K562 (cell line): Measurements from ENCODE around the gene LVRN.

Experiments
- CBX1 ChIP-seq: sonication (generic); IDR thresholded peaks from 2 replicates; pipeline ENCODE4 v1.6.1; 2016; ENCODE audit warnings: antibody characterized with exemption, low read depth, mild to moderate bottlenecking
- CHD2 ChIP-seq: IDR thresholded peaks from 2 replicates; pipeline ENCODE4 v1.6.1; 2011; ENCODE audit warnings: low read depth, low read length
- GATA2 ChIP-seq: sonication (generic); formaldehyde crosslinking; IDR thresholded peaks from 2 replicates; pipeline ENCODE4 v1.4.0; 2020; ENCODE audit warnings: mild to moderate bottlenecking, missing genetic modification reagents
- ILK ChIP-seq: fragments of 450-650 bp; IDR thresholded peaks from 2 replicates; pipeline ENCODE4 v1.6.1; 2016; ENCODE audit warnings: missing genetic modification characterization, low read depth, mild to moderate bottlenecking, missing compliant biosample characterization, moderate library complexity, borderline replicate concordance
- POLR2A ChIP-seq: fragments of 450-650 bp; conservative IDR thresholded peaks from 2 replicates; pipeline ENCODE4 v1.6.1; 2016
- PPARD ChIP-seq: fragments of 250-450 bp; sonication (Bioruptor Pico); IDR thresholded peaks from 2 replicates; pipeline ENCODE4 v1.8.0; 2022; ENCODE audit warnings: inconsistent platforms, mild to moderate bottlenecking, moderate library complexity
- PTBP1 ChIP-seq: fragments of 200-400 bp; formaldehyde crosslinking; IDR thresholded peaks from 2 replicates; pipeline ENCODE4 v1.6.1; 2017; ENCODE audit warnings: low read depth, low read length
- TRIM24 ChIP-seq, 2 experiments: fragments of 450-650 bp; IDR thresholded peaks; 2 replicates each; pipeline ENCODE4 v1.6.1; 2016
- WHSC1 ChIP-seq: IDR thresholded peaks from one replicate; pipeline ENCODE4 v1.6.1; 2012; ENCODE audit warnings: low read length, control low read depth, inconsistent platforms
- ZNF830 ChIP-seq: fragments of 250-450 bp; sonication (Bioruptor Pico); IDR thresholded peaks from 2 replicates; pipeline ENCODE4 v1.5.0; 2021; ENCODE audit warnings: mild to moderate bottlenecking
- TF ChIP-seq, protein P1 (sequence below): fragments of 250-450 bp; sonication (Bioruptor Pico); IDR thresholded peaks from 2 replicates; pipeline ENCODE4 v1.5.0; 2021; ENCODE audit warnings: mild to moderate bottlenecking, borderline replicate concordance
- TF ChIP-seq, protein P2 (sequence below): sonication (generic); formaldehyde crosslinking; IDR thresholded peaks from 2 replicates; pipeline ENCODE4 v1.4.0; 2020; ENCODE audit warnings: mild to moderate bottlenecking, missing genetic modification reagents
- TF ChIP-seq, protein P3 (sequence below), 3 experiments: IDR thresholded peaks in 2 of 3; conservative IDR thresholded peaks in 1 of 3; 2 replicates each; pipeline ENCODE4 v1.5.1; 2011 to 2012; ENCODE audit warnings: low read length in 3 of 3, mild to moderate bottlenecking in 3 of 3, control low read depth in 2 of 3, improper control_type of control experiment in 1 of 3, inconsistent platforms in 1 of 3, low read depth in 1 of 3, mixed read lengths in 1 of 3, moderate library complexity in 1 of 3; ENCODE audit not compliant: insufficient read depth in 2 of 3
- TF ChIP-seq, protein P4 (sequence below): fragments of 450-650 bp; IDR thresholded peaks from 2 replicates; pipeline ENCODE4 v1.6.1; 2016; ENCODE audit warnings: low read depth

DNA sequence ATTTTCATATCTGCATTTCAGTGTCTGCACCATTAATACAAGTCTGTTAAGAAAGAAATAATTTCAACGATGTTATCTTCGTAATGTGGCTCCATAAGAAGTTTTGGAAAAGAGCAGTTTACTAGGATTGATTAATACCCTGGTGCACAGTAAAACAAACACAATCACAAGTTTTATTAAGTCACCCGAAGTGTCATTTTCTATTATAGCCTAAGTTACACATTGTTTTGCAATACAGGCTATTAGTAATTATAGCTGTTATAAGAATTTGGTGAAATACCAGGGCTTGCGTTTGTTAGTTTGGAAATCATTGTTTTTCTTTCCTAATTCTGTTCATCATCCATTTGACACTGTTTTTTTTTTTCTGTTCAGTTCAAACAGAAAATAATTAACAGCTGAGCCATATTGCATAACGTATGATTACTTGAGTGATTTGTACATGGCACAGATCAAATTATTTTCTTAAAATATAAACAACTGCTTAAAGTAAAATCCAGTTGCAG lies 30.6 kb downstream of the LVRN start:
- TF ChIP-seq, protein P1, sequence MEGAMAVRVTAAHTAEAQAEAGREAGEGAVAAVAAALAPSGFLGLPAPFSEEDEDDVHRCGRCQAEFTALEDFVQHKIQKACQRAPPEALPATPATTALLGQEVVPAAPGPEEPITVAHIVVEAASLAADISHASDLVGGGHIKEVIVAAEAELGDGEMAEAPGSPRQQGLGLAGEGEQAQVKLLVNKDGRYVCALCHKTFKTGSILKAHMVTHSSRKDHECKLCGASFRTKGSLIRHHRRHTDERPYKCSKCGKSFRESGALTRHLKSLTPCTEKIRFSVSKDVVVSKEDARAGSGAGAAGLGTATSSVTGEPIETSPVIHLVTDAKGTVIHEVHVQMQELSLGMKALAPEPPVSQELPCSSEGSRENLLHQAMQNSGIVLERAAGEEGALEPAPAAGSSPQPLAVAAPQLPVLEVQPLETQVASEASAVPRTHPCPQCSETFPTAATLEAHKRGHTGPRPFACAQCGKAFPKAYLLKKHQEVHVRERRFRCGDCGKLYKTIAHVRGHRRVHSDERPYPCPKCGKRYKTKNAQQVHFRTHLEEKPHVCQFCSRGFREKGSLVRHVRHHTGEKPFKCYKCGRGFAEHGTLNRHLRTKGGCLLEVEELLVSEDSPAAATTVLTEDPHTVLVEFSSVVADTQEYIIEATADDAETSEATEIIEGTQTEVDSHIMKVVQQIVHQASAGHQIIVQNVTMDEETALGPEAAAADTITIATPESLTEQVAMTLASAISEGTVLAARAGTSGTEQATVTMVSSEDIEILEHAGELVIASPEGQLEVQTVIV (CRISPR knock-in tag), result no peak
- TF ChIP-seq, protein P2, sequence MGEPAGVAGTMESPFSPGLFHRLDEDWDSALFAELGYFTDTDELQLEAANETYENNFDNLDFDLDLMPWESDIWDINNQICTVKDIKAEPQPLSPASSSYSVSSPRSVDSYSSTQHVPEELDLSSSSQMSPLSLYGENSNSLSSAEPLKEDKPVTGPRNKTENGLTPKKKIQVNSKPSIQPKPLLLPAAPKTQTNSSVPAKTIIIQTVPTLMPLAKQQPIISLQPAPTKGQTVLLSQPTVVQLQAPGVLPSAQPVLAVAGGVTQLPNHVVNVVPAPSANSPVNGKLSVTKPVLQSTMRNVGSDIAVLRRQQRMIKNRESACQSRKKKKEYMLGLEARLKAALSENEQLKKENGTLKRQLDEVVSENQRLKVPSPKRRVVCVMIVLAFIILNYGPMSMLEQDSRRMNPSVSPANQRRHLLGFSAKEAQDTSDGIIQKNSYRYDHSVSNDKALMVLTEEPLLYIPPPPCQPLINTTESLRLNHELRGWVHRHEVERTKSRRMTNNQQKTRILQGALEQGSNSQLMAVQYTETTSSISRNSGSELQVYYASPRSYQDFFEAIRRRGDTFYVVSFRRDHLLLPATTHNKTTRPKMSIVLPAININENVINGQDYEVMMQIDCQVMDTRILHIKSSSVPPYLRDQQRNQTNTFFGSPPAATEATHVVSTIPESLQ (CRISPR knock-in tag), result no peak
- TF ChIP-seq WHSC1 (no peak), PTBP1 (no peak), GATA2 (CRISPR knock-in tag) (no peak), POLR2A (no peak), PPARD (CRISPR knock-in tag) (no peak), CBX1 (no peak), CHD2 (no peak), ILK (no peak), ZNF830 (CRISPR knock-in tag) (no peak), TRIM24 (IDR thresholded peaks at IDR 0.05) (no peak)
- TF ChIP-seq, protein P3, sequence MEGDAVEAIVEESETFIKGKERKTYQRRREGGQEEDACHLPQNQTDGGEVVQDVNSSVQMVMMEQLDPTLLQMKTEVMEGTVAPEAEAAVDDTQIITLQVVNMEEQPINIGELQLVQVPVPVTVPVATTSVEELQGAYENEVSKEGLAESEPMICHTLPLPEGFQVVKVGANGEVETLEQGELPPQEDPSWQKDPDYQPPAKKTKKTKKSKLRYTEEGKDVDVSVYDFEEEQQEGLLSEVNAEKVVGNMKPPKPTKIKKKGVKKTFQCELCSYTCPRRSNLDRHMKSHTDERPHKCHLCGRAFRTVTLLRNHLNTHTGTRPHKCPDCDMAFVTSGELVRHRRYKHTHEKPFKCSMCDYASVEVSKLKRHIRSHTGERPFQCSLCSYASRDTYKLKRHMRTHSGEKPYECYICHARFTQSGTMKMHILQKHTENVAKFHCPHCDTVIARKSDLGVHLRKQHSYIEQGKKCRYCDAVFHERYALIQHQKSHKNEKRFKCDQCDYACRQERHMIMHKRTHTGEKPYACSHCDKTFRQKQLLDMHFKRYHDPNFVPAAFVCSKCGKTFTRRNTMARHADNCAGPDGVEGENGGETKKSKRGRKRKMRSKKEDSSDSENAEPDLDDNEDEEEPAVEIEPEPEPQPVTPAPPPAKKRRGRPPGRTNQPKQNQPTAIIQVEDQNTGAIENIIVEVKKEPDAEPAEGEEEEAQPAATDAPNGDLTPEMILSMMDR (IDR thresholded peaks at IDR 0.05 in 2 of 3, conservative IDR thresholded peaks at IDR 0.05 in 1 of 3; ENCODE audit: insufficient read depth in 2 of 3, low read depth in 1 of 3, low read length in 3 of 3), result no peak
- TF ChIP-seq, protein P4, sequence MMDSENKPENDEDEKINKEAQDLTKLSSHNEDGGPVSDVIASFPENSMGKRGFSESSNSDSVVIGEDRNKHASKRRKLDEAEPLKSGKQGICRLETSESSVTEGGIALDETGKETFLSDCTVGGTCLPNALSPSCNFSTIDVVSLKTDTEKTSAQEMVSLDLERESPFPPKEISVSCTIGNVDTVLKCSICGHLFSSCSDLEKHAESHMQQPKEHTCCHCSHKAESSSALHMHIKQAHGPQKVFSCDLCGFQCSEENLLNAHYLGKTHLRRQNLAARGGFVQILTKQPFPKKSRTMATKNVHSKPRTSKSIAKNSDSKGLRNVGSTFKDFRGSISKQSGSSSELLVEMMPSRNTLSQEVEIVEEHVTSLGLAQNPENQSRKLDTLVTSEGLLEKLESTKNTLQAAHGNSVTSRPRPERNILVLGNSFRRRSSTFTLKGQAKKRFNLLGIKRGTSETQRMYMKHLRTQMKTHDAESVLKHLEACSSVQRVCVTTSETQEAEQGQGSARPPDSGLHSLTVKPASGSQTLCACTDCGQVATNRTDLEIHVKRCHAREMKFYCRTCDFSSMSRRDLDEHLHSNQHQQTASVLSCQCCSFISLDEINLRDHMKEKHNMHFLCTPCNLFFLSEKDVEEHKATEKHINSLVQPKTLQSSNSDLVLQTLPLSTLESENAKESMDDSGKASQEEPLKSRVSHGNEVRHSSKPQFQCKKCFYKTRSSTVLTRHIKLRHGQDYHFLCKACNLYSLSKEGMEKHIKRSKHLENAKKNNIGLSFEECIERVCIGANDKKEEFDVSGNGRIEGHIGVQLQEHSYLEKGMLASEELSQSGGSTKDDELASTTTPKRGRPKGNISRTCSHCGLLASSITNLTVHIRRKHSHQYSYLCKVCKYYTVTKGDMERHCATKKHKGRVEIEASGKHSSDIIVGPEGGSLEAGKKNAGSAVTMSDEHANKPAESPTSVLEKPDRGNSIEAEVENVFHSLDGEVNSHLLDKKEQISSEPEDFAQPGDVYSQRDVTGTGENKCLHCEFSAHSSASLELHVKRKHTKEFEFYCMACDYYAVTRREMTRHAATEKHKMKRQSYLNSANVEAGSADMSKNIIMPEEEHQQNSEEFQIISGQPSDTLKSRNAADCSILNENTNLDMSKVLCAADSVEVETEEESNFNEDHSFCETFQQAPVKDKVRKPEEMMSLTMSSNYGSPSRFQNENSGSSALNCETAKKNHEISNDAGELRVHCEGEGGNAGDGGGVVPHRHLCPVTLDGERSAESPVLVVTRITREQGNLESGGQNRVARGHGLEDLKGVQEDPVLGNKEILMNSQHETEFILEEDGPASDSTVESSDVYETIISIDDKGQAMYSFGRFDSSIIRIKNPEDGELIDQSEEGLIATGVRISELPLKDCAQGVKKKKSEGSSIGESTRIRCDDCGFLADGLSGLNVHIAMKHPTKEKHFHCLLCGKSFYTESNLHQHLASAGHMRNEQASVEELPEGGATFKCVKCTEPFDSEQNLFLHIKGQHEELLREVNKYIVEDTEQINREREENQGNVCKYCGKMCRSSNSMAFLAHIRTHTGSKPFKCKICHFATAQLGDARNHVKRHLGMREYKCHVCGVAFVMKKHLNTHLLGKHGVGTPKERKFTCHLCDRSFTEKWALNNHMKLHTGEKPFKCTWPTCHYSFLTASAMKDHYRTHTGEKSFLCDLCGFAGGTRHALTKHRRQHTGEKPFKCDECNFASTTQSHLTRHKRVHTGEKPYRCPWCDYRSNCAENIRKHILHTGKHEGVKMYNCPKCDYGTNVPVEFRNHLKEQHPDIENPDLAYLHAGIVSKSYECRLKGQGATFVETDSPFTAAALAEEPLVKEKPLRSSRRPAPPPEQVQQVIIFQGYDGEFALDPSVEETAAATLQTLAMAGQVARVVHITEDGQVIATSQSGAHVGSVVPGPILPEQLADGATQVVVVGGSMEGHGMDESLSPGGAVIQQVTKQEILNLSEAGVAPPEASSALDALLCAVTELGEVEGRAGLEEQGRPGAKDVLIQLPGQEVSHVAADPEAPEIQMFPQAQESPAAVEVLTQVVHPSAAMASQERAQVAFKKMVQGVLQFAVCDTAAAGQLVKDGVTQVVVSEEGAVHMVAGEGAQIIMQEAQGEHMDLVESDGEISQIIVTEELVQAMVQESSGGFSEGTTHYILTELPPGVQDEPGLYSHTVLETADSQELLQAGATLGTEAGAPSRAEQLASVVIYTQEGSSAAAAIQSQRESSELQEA, result no peak
